Right lung (tissue), 5 donors: ENCODE results near the gene STOML1. TPM values are rescaled to one million over a fixed set of nuclear protein-coding genes. Genes with fewer than 3 reads are reported as not detected.
"Not testable (repeated sequence)": the region's sequence is repeated elsewhere in the genome, so short reads cannot be mapped to it uniquely, and the experiment has no call there.

ENCODE experiments used
- DNase-seq, 2 donors: peaks; one replicate each; pipeline ENCODE4 v3.0.0-alpha.2; 2013
- polyA plus RNA-seq, 5 donors: library from polyadenylated mRNA; unstranded; fragments of 120-200 nt; gene quantifications; one replicate each; pipeline versions ENCODE4 v1.2.1 to v1.2.3, GENCODE V29; 2013; ENCODE audit warnings: inconsistent platforms in 1 of 5, low replicate concordance in 1 of 5; ENCODE audit not compliant: insufficient read length in 5 of 5, insufficient read depth in 1 of 5

The STOML1 gene
- polyA plus RNA-seq, 5 donors = 9.4 to 17.8 (median 12.5) TPM

GRCh38 chr15:73988445-73988969 is 3.6 kb downstream of the STOML1 start:
- no peak for DNase-seq

DNA sequence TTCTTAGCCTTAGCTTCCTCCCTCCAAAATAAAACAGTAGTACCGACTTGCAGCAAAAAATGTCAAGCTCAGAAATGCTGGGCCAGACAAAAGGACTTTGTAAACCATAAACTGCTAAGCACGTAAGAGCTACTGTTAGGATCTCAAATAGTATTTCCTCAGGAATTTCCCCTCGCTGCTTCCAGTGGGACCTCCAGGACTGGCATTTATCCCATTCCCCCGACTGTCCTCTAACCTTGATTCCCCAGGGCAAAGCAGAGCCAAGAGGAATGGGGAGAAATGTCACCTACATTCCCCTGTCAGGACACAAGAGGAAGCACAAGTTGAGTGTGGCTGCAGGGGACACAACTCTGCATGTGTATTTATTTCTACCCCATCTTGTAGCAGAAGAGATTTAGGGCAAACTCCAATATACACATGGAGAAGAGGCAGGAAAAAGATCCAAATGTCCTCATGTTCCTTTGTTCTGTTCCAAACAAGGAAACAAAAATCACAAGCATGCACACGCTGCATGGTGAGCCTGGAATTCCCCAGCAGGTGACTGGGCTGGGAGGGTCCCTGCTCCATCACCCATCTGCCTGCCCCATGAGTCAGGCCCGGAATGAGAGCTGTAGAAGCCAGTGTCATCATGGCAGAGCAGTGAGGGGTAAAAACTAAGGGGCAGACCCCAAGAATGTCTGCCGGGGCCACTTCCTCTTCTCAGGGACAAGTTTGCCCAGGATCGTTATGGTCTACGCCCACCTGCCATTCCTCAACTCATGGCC is 4.2 kb downstream of the STOML1 start:
- no peak for DNase-seq

GRCh38 chr15:73987250-73987649 is 4.8 kb downstream of the STOML1 start:
- DNase-seq = no peak

GRCh38 chr15:73986776-73987056 is 5.4 kb downstream of the STOML1 start:
- no peak for DNase-seq

GRCh38 chr15:73986055-73986775 is 5.9 kb downstream of the STOML1 start:
- DNase-seq = no peak

- no peak for DNase-seq
These were observed 6.8 kb downstream of the STOML1 start for GRCh38 chr15:73985101-73985873.

DNA sequence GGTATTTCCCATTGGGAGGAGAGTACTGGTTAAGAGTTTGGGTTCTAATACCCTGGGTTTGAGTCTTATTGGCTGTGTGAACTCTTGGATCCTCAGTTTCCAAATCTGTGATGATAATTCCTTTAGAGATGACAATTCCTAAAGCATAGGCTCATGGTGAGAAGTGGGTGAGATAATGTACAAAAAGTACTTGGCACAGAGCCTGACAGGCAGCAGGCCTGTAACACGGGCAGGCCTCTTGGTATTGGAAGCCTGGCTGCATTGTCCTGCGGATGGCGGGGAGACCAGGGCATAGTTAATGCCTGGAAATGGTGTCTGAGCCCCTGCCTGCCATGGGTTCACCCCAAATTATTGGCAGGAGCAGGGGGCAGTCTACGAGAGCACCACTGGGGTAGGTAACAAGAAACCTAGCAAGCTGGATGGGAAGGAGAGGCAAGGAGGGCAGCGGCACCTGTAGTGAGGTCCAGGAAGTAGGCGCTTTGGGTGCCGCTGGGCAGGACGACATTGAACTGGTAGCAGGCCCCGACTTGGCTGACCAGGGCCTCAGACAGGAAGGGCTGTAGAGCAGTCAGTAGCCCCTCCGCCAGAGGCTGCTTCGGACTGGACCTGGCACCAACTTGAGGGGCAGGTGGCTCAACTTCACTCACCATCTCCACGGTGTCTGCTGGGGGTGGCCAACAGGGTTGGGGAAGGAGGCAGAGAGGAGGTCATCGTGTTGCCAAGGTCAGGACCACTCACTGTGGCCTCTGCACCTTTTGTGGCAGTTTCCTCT is 7.7 kb downstream of the STOML1 start:
- DNase-seq = no peak

DNA sequence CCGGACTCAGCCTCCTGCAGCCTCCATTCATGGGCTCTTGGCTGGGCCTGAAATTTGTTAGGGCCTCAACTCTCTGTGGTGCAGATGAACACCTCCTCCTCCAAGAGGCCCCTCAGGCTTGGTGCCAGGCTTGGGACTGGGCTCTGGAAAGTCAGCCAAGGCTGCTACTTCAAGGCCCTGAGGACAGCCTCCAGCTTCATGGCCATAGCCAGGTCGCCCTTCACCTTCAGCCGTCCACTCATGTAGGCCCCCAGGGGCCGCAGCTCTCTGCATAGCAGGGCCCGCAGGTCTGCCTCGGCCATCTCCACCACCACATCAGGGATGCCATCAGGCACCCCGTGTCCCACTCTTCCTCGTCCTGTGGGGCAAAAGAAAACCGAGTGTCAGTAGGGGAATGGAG is 8.3 kb downstream of the STOML1 start:
- DNase-seq = no peak

- DNase-seq = no peak
These were observed 8.8 kb downstream of the STOML1 start for GRCh38 chr15:73983211-73983727.

GRCh38 chr15:73982222-73982962 is 9.7 kb downstream of the STOML1 start:
- DNase-seq = peak; percentile 83 to 85

DNA sequence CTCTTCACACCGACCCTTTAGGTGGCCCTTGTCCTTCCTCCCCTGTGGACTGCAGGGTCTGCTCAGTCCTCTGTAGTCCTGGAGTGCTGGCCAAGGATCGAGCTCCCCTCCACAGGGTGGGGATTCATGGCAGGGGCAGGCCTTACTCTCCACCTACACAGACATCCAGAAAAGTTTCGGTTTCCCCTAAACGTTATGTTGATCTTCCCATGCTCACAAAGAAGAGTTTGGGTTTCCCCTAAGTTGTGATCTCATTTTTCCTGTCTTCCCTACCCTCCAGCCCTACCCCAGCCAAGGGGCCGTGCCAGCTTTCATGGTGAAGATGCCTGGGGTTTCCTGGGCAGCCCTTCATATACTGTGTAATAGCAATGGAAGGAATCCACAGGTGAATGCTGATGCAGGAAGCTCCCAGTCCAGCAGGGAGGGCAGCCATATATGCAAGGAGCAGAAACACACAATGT is 10.3 kb downstream of the STOML1 start:
- DNase-seq = no peak

DNA sequence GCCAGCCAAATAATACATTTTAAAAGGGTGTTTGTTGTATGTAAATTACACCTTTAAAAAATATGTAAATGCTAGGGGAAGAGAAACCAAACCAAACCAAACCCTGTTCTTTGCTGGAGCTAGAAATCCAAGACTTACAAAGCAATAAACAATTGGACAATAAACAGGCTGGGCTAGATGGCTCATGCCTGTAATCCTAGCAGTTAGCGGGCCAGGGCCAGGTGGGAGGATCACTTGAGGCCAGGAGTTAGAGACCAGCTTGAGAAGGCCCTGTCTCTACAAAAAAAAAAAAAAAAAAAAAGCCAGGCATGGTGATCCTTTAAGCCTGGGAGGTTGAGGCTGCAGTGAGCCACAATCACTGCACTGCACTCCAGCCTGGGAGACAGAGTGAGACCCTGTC is 12.5 kb downstream of the STOML1 start:
- DNase-seq = no peak

DNA sequence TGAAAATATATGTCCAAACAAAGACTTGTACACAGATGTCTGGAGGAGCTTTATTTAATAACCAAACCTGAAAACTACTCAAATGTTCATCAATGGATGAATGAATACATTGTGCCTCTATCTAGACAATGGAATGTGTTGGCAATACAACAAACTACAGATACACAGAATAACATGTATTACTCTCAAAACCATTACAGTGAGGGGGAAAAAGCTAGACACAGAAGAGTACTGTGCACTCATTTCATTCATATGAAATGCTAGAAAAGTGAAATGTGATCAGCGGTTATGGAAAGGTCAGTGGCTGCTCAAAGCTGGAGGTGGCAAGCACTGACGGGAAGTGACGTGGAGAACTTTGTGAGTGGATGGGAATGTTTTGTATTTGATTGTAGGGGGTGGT is 13.2 kb downstream of the STOML1 start:
- DNase-seq = no peak

DNA sequence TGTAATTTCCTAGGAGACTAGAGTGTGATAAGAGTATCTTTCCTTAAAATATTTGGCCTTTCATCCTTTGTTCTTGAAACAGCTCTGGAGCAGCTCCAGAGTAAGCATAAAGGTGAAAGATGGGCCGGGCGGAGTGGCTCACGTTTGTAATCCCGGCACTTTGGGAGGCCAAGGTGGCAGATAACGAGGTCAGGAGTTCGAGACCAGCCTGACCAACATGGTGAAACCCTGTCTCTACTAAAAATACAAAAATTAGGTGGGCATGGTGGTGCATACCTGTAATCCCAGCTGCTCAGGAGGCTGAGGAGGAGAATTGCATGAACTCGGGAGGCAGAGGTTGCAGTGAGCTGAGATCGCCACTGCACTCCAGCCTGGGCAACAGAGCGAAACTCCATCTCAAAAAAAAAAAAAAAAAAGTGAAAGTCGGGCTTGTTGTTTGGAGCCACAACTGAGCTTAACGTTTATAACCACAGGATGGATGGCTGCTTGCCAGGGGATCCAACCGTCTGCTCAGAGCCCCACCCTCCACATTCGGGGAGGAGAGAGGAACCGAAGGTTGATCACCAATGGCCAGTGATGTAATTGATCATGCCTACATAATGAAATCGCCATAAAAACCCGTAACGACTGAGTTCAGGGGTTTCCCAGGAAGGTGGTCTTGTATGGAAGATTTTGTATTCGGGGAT is 16.5 kb downstream of the STOML1 start:
- DNase-seq = not testable (repeated sequence)

GRCh38 chr15:73973683-73974200 is 18.4 kb downstream of the STOML1 start:
- not testable (repeated sequence) for DNase-seq

DNA sequence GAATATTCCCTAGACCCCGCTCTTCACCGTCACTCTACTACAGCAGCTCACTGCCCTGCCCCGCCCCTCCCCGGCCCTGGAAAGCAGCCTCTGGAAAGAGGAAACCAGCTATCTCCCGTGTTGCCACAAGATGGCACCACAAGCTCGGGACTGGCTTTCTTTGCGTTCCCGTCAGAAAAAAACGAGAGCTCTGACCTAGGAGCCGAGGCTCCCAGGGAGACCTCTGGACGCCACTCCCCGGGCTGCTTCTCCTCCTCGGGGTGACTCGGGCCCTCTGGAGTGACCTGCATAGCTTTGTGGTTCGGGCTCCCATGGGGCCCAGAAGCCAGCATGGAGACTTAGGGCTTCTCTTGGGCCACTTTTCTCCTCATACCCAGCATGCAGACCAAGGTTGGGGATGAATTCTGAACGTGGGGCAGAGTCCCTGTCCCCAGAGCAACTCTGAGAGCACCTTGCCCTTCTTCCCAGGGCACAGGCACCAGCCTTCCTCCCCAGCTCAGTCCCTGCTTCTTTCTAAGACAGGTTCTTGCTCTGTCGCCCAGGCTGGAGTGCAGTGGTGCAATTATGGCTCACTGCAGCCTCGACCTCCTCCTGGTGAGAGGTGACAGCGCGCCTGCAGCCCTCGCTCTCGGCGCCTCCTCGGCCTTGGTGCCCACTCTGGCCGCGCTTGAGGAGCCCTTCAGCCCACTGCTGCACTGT is 19.0 kb downstream of the STOML1 start:
- DNase-seq = peak; percentile 83 to 86

- no peak for DNase-seq
These were observed 22.8 kb downstream of the STOML1 start for GRCh38 chr15:73969151-73969759.

GRCh38 chr15:73968461-73968860 is 23.6 kb downstream of the STOML1 start:
- no peak for DNase-seq

DNA sequence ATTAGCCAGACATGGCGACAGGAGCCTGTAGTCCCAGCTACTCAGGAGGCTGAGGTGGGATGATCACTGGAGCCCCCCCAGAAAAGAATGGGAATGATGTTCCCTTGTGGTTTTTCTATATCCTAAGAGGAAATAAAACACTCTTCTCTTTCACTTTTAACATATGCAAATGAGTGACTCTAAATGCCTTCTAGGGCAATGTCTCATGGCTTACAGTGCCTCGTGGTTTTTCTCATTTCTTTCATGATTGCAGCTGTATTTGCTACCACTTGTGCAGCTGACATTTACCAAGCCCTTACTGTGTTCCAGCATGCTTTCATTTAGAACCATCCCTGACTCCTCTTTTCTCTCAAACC is 26.4 kb downstream of the STOML1 start:
- DNase-seq = no peak
